ENCODE data around the gene CLDN12.

- TF ChIP-seq POLR2A (IDR thresholded peaks at IDR 0.05) (no peak), CTCF (IDR thresholded peaks at IDR 0.05) (no peak)
These were observed 8.2 kb downstream of the CLDN12 start for GRCh38 chr7:90411510-90411909.
